GM19438 (cell line): Measurements from ENCODE around the gene LTF.
"Not testable (repeated sequence)": the region's sequence is repeated elsewhere in the genome, so short reads cannot be mapped to it uniquely, and the experiment has no call there.

Source experiments
- ATAC-seq: cut with Tn5 transposase; IDR thresholded peaks from one replicate; pipeline ENCODE4 v1.9.1; 2021; ENCODE audit warnings: low read depth; ENCODE audit not compliant: unreplicated experiment

LTF gene

DNA sequence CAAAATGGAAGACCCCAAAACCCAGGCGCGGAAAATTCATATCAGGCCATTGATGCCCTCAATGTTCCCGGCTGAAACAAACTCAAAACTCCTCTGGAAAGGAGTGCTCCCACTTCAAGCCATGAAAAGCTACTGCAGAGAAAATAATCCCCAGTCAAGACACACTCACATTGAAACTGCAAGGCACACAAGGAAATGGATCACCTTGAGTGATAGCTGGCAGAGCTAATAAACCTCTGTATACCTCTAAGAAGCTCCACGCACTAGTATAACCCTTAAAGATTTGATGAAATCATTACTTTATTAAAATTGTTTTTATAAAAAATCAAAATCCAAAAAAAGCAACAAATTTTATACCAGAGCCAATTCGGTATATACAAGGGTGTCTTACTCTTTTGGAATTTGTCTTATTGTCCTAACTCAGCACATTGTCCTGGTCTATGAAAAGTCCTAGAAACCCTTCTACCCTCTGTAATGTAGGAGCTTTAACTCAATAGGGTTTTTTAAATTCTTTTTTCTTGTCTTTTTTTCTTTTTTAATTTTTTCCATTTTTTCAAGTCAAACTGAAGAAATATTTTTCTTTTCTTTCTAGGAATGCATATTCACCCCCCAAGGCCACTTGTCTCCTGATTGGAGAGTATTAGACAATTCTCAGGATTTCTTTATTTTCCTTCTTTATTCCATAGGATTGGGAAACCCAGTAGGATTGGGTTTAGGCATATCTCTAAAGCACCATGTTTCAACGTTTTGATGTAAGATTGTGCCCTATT lies 66.3 kb downstream of the LTF start:
- ATAC-seq: no peak

- ATAC-seq: no peak
Measured at GRCh38 chr3:46397111-46397510, 67.6 kb downstream of the LTF start.

DNA sequence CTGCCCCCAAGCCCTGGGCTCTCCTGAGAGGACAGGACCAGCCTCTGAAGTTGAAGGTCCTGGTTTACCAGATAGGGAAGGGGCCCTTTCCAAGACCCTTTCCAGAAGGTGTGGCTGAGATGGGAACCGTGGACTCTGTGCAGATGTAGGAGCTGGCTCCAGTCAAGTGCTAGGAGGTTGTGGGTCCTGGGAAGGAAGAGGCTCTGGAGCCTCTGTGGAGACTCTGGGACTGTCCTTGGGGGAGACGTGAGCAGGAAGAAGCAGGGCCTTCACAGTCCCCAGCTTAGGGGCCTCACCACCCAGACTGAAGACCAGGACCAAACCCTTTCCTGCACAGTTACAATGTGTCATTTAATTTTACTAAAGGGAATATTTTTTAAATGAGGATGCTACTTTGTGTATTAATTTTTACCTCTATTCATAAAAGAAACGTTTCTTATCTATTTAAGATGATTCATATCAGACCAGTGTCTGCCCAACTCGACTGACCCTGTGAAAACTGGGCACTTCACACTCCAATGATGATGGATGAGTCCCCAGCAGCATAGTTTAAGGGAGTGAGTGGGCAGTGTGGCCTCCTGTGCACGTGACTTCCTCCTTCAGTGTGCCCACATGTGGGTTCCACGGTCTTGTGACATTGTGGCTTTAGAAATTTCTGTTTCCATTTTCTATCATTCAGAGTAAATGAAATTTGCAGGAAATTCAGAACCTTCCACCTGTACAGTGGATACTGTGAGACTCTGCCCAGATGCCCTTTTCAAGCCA lies 68.8 kb downstream of the LTF start:
- ATAC-seq: no peak

GRCh38 chr3:46395210-46395661 lies 69.5 kb downstream of the LTF start:
- no peak for ATAC-seq

GRCh38 chr3:46393554-46394434 lies 70.9 kb downstream of the LTF start:
- no peak for ATAC-seq

- ATAC-seq: no peak
Measured at GRCh38 chr3:46393011-46393410, 71.7 kb downstream of the LTF start.

GRCh38 chr3:46391526-46391925 lies 73.2 kb downstream of the LTF start:
- not testable (repeated sequence) for ATAC-seq

GRCh38 chr3:46389306-46389705 lies 75.4 kb downstream of the LTF start:
- no peak for ATAC-seq

- not testable (repeated sequence) for ATAC-seq
Measured at GRCh38 chr3:46388847-46389246, 75.9 kb downstream of the LTF start.

DNA sequence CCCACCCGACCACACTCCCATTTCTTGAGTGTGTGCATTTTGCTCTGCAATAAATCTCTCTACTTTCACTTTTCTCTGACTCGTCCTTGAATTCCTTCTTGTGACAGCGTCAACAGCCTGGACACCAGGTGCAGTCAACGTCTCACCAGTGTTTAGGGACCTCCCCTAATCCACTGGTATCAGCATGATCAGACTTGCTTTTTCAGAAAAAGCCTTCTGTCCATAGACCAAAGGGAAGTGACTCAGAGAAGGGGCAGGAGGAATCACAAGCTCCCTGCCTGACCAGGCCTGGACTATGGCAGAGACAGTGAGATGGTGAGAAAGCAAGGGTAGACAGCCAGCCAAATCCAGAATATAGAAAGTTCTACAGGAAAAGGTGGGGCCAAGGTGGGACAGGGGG lies 78.5 kb downstream of the LTF start:
- no peak for ATAC-seq
